Natural killer cell (primary cell): ENCODE measurements around the gene RAB1B. TPM values are rescaled to one million over a fixed set of nuclear protein-coding genes. Genes with fewer than 3 reads are reported as not detected.

Source experiments
- ATAC-seq, 3 donors: fragments of 150-1000 bp in 2 of 3; fragments of 200-7000 bp in 1 of 3; cut with Tn5 transposase; 1 replicate in 1 of 3; 2 replicates in 2 of 3; pipeline ENCODE4 v1.10.0; 2021; ENCODE audit warnings: mild to moderate bottlenecking in 2 of 3, moderate library complexity in 2 of 3
- DNase-seq, 2 donors: peaks; one replicate each; pipeline versions ENCODE4 v3.0.0 to v3.0.0-alpha.2; 2013 to 2021; ENCODE audit warnings: mixed read lengths in 1 of 2
- H3K27ac ChIP-seq: one replicate; pipeline ENCODE4 v1.5.1; 2013; ENCODE audit warnings: mild to moderate bottlenecking, low read length
- H3K27me3 ChIP-seq: one replicate; pipeline ENCODE4 v1.6.1; 2013; ENCODE audit warnings: low read length; ENCODE audit not compliant: control insufficient read depth, insufficient read depth
- H3K36me3 ChIP-seq: one replicate; pipeline ENCODE4 v1.6.1; 2013; ENCODE audit warnings: low read length; ENCODE audit not compliant: control insufficient read depth, insufficient read depth
- H3K4me1 ChIP-seq: one replicate; pipeline ENCODE4 v1.6.1; 2013; ENCODE audit warnings: low read length; ENCODE audit not compliant: control insufficient read depth, insufficient read depth
- H3K4me3 ChIP-seq: one replicate; pipeline ENCODE4 v1.5.1; 2013; ENCODE audit warnings: low read length
- H3K9me3 ChIP-seq: one replicate; pipeline ENCODE4 v1.6.1; 2013; ENCODE audit warnings: low read length; ENCODE audit not compliant: control insufficient read depth, insufficient read depth
- H3K27ac Mint-ChIP-seq, 2 donors: one replicate each; pipeline ENCODE4 v1.8.0; 2022; ENCODE audit warnings: mild to moderate bottlenecking in 2 of 2, mixed read lengths in 2 of 2, moderate library complexity in 1 of 2
- H3K27me3 Mint-ChIP-seq, 2 donors: one replicate each; pipeline ENCODE4 v1.8.0; 2022; ENCODE audit warnings: low read depth in 2 of 2, mixed read lengths in 2 of 2
- H3K36me3 Mint-ChIP-seq: one replicate; pipeline ENCODE4 v1.8.0; 2022; ENCODE audit warnings: mixed read lengths
- H3K4me1 Mint-ChIP-seq, 2 donors: one replicate each; pipeline ENCODE4 v1.8.0; 2022; ENCODE audit warnings: mixed read lengths in 2 of 2
- H3K4me3 Mint-ChIP-seq: one replicate; pipeline ENCODE4 v1.8.0; 2022; ENCODE audit warnings: mild to moderate bottlenecking, moderate library complexity, mixed read lengths
- H3K9me3 Mint-ChIP-seq, 2 donors: one replicate each; pipeline ENCODE4 v1.8.0; 2022; ENCODE audit warnings: mixed read lengths in 2 of 2
- WGBS: methylation state at CpG from one replicate; pipeline ENCODE4 v1.1.7; 2013; ENCODE audit warnings: missing lambda C conversion rate; ENCODE audit not compliant: insufficient coverage; 5-methylcytosine and 5-hydroxymethylcytosine counted together
- intact Hi-C: fragments of 100-400 bp; cut with micrococcal nuclease; formaldehyde crosslinking; loops from one replicate; pipeline ENCODE4 v1.14.2; 2022
- total RNA-seq, 4 donors: library from RNA; stranded (reverse); fragments of 120-200 nt in 1 of 4; gene quantifications; one replicate each; pipeline versions ENCODE4 v1.2.3 to v1.2.4, GENCODE V29; 2013 to 2022
- TF ChIP-seq, protein P1 (sequence below): fragments of 200-600 bp; IDR thresholded peaks from one replicate; pipeline ENCODE4 v1.8.0; 2022; ENCODE audit warnings: antibody characterized with exemption

The RAB1B gene
- total RNA-seq, 3 donors from 2014 or later (not counting 1 experiment from before 2014, with no cell fraction given), result 116 to 144 (median 132) TPM

DNA sequence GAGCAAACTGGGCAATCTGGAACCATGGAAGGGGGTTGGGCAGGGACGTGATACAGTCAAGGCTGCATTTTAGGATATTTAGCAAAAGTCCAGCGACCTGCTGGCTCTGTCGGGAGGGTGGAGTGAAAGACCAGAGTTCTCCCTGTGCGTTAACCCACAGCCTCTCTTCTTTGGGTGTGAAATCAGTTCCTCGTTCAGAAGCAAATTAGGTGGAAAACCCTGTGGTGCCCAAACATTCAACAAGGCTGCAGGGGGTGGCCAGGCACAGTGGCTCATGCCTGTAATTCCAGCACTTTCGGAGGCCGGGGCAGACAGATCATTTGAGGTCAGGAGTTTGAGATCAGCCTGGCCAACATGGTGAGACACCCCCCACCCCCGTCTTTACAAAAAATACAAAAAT is 29.2 kb downstream of the RAB1B start:
- no peaks in the 10 kb centered on the region for H3K4me1 ChIP-seq
- H3K9me3 ChIP-seq, result no peaks in the 10 kb centered on the region
- TF ChIP-seq, protein P1, sequence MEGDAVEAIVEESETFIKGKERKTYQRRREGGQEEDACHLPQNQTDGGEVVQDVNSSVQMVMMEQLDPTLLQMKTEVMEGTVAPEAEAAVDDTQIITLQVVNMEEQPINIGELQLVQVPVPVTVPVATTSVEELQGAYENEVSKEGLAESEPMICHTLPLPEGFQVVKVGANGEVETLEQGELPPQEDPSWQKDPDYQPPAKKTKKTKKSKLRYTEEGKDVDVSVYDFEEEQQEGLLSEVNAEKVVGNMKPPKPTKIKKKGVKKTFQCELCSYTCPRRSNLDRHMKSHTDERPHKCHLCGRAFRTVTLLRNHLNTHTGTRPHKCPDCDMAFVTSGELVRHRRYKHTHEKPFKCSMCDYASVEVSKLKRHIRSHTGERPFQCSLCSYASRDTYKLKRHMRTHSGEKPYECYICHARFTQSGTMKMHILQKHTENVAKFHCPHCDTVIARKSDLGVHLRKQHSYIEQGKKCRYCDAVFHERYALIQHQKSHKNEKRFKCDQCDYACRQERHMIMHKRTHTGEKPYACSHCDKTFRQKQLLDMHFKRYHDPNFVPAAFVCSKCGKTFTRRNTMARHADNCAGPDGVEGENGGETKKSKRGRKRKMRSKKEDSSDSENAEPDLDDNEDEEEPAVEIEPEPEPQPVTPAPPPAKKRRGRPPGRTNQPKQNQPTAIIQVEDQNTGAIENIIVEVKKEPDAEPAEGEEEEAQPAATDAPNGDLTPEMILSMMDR, result no peak
- intact Hi-C loops, result no loop called here
- Mint-ChIP-seq H3K36me3 (no peaks in the 10 kb centered on the region), H3K4me3 (no peak overlapping the region), H3K27me3 (peaks cover 13 to 16% of the 10 kb centered on the region in 2 donors), H3K27ac (no peak overlapping the region), H3K9me3 (no peaks in the 10 kb centered on the region), H3K4me1 (peaks cover 0 to 2% of the 10 kb centered on the region in 2 donors)
- DNase-seq (no peak), ATAC-seq (no peak)
- no peak overlapping the region for H3K4me3 ChIP-seq
- H3K27ac ChIP-seq, result no peak overlapping the region
- 76% methylated on average over 8 of the region's 8 CpGs for WGBS
- H3K36me3 ChIP-seq, result no peaks in the 10 kb centered on the region
- H3K27me3 ChIP-seq, result peaks cover 3% of the 10 kb centered on the region

DNA sequence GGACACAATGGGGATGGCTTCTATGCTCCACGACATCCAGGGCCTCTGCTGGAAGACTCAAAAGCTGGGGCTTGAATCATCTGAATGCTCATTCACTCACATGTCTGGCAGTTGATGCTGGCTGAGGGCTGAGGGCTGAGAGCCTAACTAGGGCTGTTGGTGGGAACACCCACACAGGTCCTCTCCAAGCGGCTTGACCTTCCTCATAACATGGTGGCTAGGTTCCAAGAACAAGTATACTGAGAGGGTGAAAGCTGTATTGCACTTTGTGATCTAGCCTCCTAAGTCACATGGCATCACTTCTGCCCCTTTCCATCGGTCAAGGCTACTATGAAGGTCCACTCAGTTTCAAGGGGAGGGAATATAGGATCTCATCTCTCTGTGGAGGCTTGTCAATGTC is 30.7 kb downstream of the RAB1B start:
- no peak overlapping the region for H3K27ac Mint-ChIP-seq
- Histone ChIP-seq H3K4me3 (no peak overlapping the region), H3K27ac (no peak overlapping the region), H3K4me1 (no peaks in the 10 kb centered on the region), H3K36me3 (no peaks in the 10 kb centered on the region), H3K27me3 (no peaks in the 10 kb centered on the region), H3K9me3 (no peaks in the 10 kb centered on the region)
- H3K27me3 Mint-ChIP-seq, result peaks cover 0 to 5% of the 10 kb centered on the region in 2 donors
- no peaks in the 10 kb centered on the region for H3K9me3 Mint-ChIP-seq
- intact Hi-C loops, result no loop called here
- 92% methylated on average over 2 of the region's 3 CpGs for WGBS
- ATAC-seq (no peak), DNase-seq (no peak)
- no peaks in the 10 kb centered on the region for H3K36me3 Mint-ChIP-seq
- H3K4me3 Mint-ChIP-seq, result no peak overlapping the region
- no peaks in the 10 kb centered on the region for H3K4me1 Mint-ChIP-seq
- TF ChIP-seq, protein P1, result no peak

DNA sequence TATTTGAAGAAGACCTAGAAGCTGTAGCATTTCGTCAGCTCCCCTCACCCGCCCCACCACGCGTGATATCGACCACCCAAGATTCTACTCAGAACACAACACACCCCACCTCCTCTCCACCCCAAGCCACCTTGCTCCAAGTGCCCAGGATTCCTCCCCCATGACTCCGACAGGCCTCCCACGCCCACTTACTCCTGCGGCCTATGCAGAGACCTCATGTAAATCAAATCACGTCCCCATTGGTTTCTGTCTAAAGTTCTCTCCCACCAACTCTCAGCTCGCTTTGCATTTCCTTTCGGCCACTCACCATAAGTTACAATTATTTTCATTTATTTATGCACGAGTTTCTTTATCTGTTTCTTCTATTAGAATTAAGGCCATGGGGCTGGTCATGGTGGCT is 34.2 kb downstream of the RAB1B start:
- Mint-ChIP-seq H3K4me3 (no peak overlapping the region), H3K4me1 (no peaks in the 10 kb centered on the region), H3K27ac (no peak overlapping the region), H3K36me3 (no peaks in the 10 kb centered on the region), H3K9me3 (no peaks in the 10 kb centered on the region), H3K27me3 (peaks cover 0 to 2% of the 10 kb centered on the region in 2 donors)
- intact Hi-C loops, result no loop called here
- no peaks in the 10 kb centered on the region for H3K27me3 ChIP-seq
- no peak overlapping the region for H3K27ac ChIP-seq
- no peak overlapping the region for H3K4me3 ChIP-seq
- ATAC-seq (no peak), DNase-seq (no peak)
- no peaks in the 10 kb centered on the region for H3K9me3 ChIP-seq
- H3K4me1 ChIP-seq, result no peaks in the 10 kb centered on the region
- TF ChIP-seq, protein P1, result no peak
- WGBS, result 88% methylated on average over 12 of the region's 12 CpGs
- H3K36me3 ChIP-seq, result no peaks in the 10 kb centered on the region

DNA sequence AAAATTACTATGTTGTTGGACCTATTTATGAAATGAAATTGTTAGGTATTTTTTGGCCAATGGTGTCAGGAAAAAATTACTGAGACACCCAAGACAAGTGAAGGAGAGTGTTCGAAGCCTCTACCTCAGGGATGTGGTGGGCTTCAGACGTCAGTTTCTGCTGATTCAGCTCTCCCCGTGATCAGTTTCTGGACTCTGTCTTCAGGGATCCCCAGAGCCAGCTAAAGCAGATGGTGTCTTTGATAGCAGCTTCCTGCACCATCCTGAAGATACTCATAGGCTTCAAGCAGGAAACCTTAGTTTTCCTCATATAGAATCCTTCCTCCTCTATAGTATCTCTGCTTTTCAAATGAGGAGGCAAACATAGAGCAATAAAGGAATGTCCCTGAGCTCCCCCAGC is 41.0 kb downstream of the RAB1B start:
- Histone ChIP-seq H3K9me3 (no peaks in the 10 kb centered on the region), H3K36me3 (no peaks in the 10 kb centered on the region), H3K4me1 (peaks cover 23% of the 10 kb centered on the region), H3K27me3 (no peaks in the 10 kb centered on the region), H3K27ac (no peak overlapping the region), H3K4me3 (no peak overlapping the region)
- Mint-ChIP-seq H3K27ac (no peak overlapping the region), H3K27me3 (peaks cover 0 to 9% of the 10 kb centered on the region in 2 donors), H3K36me3 (no peaks in the 10 kb centered on the region), H3K4me3 (no peak overlapping the region), H3K4me1 (peaks cover 11 to 20% of the 10 kb centered on the region in 2 donors), H3K9me3 (no peaks in the 10 kb centered on the region)
- intact Hi-C loops, result no loop called here
- TF ChIP-seq, protein P1, result no peak
- DNase-seq (no peak), ATAC-seq (no peak)
- WGBS, result 65% methylated on average over 3 of the region's 3 CpGs
